NCI-H748 (cell line): ENCODE results near the gene GMPPB.

Experiments
- DNase-seq: peaks from one replicate; lab custom pipeline; 2025; ENCODE audit not compliant: unreplicated experiment; lab: John Stamatoyannopoulos, UW

Gene GMPPB

DNA sequence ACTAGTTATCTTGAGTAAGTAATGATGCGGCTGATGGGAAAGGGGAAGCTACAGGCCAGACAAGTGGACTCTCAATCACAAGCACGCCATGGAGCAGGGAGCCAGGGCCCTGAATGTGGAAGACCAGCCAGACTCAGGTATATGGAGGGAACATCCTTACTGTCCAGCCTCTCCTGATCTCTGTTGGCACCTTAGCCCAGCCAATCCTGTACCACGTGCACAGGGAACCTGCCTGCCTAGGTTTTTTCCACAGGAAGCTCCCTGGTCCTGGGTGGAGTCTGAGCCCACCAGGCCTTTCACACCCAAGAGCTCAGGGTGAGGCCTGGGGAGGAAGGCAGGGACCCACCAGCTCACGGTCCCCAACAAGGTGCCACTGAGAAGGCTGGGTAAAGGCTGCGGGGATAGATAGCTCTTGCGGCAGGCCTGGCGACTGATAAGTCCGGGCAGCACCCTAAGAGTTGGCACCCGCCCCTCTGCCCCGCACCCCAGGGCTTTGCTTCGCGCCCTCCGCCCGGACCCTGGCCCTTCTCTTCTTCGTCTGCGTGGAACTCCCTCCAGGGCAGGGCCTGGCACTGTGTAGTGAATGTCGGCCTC is 50.5 kb downstream of the GMPPB start:
- DNase-seq, result no peak

DNA sequence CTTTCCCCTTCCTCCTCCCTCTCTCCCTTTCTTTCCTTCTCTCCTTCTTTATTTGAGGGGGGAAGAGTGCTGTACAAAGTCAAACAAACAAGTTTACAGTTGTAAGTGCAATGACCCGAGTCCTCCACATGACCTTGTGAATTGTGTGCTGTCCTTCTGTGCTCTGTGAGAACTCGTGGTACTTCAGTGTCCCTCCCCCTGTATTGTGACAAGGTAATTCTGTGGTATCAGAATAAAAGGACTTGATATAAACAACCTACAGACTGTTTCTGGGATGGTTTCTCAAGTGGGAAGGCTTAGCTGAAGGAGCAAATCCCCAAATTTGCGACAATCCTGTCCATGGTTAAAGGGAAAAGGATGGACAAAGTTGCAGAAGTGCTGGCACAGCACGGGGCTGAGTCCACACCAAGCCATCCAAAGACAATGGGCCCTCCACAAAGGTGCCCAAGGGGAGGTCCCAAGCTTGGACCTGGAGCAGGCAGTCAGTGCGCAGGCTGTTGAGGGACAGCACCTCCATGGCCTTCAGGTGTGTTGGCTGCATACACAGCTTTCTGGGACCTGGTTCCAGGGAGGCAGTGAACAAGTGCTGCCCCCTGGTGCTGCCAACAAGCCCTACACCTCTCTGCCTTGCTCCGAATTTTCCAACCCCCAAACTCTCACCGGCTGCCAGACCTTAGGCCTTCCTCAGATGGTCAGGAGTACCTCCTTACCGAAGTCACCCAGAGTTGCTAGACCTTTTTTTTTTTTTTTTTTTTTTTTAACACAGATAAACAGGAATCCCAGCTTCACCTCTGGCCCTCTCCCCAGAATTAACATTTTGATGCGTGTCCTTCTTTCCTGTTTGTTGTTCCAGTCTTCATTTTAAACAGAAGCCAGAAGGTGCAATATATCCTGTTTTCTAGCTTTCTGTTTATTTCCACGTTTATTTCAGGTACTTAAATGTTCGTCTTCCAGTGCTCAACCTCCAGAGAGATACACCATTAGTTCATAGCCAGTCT is 52.2 kb downstream of the GMPPB start:
- no peak for DNase-seq

DNA sequence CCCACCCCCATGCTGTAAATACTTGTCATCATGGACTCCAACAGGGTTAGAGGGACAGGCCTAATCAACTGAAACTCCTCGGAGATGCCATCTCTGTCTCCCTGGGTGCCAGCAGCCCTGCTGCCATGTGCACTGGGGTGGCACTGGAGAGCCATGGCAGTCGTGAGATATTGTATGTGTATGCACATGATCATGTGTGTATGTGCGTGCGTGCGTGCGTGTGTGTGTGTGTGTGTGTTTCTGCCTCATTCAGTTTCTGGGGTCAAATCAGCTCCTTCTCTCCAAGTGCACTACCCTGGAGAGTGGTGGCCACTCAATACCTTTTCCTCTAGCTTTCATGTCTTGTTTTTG is 52.8 kb downstream of the GMPPB start:
- no peak for DNase-seq
